HepG2 (cell line): ENCODE results near the gene SLBP. TPM values are rescaled to one million over a fixed set of nuclear protein-coding genes. Genes with fewer than 3 reads are reported as not detected.
A peak's percentile ranks its signal among the peaks of the same experiment; 100 is the strongest.

Experiments used
- CAMTA2 ChIP-seq: sonication (generic); formaldehyde crosslinking; IDR thresholded peaks from 2 replicates; pipeline ENCODE4 v1.4.0; 2020; ENCODE audit warnings: mild to moderate bottlenecking, missing genetic modification reagents, borderline replicate concordance
- CREBL2 ChIP-seq: sonication (generic); formaldehyde crosslinking; IDR thresholded peaks from 2 replicates; pipeline ENCODE4 v1.8.1; 2023; ENCODE audit warnings: missing genetic modification reagents, mild to moderate bottlenecking, borderline replicate concordance
- DMAP1 ChIP-seq: IDR thresholded peaks from 2 replicates; pipeline ENCODE4 v1.6.1; 2016
- ETV6 ChIP-seq: sonication (generic); formaldehyde crosslinking; conservative IDR thresholded peaks from 2 replicates; pipeline ENCODE4 v1.4.0; 2020; ENCODE audit warnings: missing genetic modification reagents
- FOXK2 ChIP-seq: fragments of 450-650 bp; IDR thresholded peaks from 2 replicates; pipeline ENCODE4 v1.6.1; 2016
- HDAC1 ChIP-seq: sonication (generic); formaldehyde crosslinking; IDR thresholded peaks from 2 replicates; pipeline ENCODE4 v1.5.1; 2020; ENCODE audit warnings: mild to moderate bottlenecking, missing genetic modification reagents
- HHEX ChIP-seq: IDR thresholded peaks from 2 replicates; pipeline ENCODE4 v1.6.1; 2016; ENCODE audit warnings: control low read depth
- MYNN ChIP-seq: sonication (generic); formaldehyde crosslinking; IDR thresholded peaks from 2 replicates; pipeline ENCODE4 v1.4.0; 2020; ENCODE audit warnings: mild to moderate bottlenecking, low read depth, missing genetic modification reagents
- NR2C2 ChIP-seq: sonication (generic); formaldehyde crosslinking; IDR thresholded peaks from 2 replicates; pipeline ENCODE4 v1.4.0; 2020; ENCODE audit warnings: missing genetic modification reagents, mild to moderate bottlenecking, moderate library complexity, borderline replicate concordance
- REPIN1 ChIP-seq: sonication (generic); formaldehyde crosslinking; IDR thresholded peaks from 2 replicates; pipeline ENCODE4 v1.8.0; 2022; ENCODE audit warnings: missing genetic modification reagents, low read depth, mild to moderate bottlenecking, borderline replicate concordance
- SIN3B ChIP-seq: fragments of 150-350 bp; IDR thresholded peaks from 2 replicates; pipeline ENCODE4 v1.6.1; 2014; ENCODE audit warnings: low read length
- SRF ChIP-seq: IDR thresholded peaks from 2 replicates; pipeline ENCODE4 v1.6.1; 2011; ENCODE audit warnings: mild to moderate bottlenecking, low read depth, low read length, moderate library complexity
- SRSF9 ChIP-seq: fragments of 200-400 bp; formaldehyde crosslinking; IDR thresholded peaks from 2 replicates; pipeline ENCODE4 v1.6.1; 2018; ENCODE audit warnings: borderline replicate concordance, mild to moderate bottlenecking, low read depth, low read length; ENCODE audit not compliant: insufficient read depth, poor library complexity, severe bottlenecking
- TARDBP ChIP-seq: sonication (generic); formaldehyde crosslinking; IDR thresholded peaks from 2 replicates; pipeline ENCODE4 v1.8.0; 2022; ENCODE audit warnings: mild to moderate bottlenecking, missing genetic modification reagents
- TMF1 ChIP-seq: sonication (generic); formaldehyde crosslinking; IDR thresholded peaks from 2 replicates; pipeline ENCODE4 v1.8.1; 2022; ENCODE audit warnings: low read depth, missing genetic modification reagents
- ZFP41 ChIP-seq: sonication (generic); formaldehyde crosslinking; IDR thresholded peaks from 2 replicates; pipeline ENCODE4 v1.4.0; 2020; ENCODE audit warnings: mild to moderate bottlenecking, missing genetic modification reagents, borderline replicate concordance
- ZNF207 ChIP-seq: fragments of 450-650 bp; IDR thresholded peaks from 2 replicates; pipeline ENCODE4 v1.6.1; 2016; ENCODE audit warnings: antibody characterized with exemption, borderline replicate concordance
- ZNF362 ChIP-seq: sonication (generic); formaldehyde crosslinking; IDR thresholded peaks from 2 replicates; pipeline ENCODE4 v1.4.0; 2020; ENCODE audit warnings: missing genetic modification reagents, mild to moderate bottlenecking, borderline replicate concordance
- ZNF615 ChIP-seq: sonication (generic); formaldehyde crosslinking; IDR thresholded peaks from 2 replicates; pipeline ENCODE4 v1.5.0; 2020; ENCODE audit warnings: mild to moderate bottlenecking, missing genetic modification reagents, borderline replicate concordance
- ZNF766 ChIP-seq: sonication (generic); formaldehyde crosslinking; IDR thresholded peaks from 2 replicates; pipeline ENCODE4 v1.5.0; 2020; ENCODE audit warnings: missing genetic modification reagents, borderline replicate concordance
- ZNF841 ChIP-seq: sonication (generic); formaldehyde crosslinking; IDR thresholded peaks from 2 replicates; pipeline ENCODE4 v1.8.1; 2023; ENCODE audit warnings: missing genetic modification reagents, borderline replicate concordance
- polyA plus RNA-seq, 8 experiments: library from polyadenylated mRNA; depleted of rRNA in 3 of 8; stranded (reverse) in 7 of 8; unstranded in 1 of 8; fragments of >200 nt; fragmentation: Illumina TruSeq in 4 of 8; extraction: Trizol in 4 of 8; gene quantifications; 2 replicates each; pipeline versions ENCODE4 v1.2.1 to v1.2.3, GENCODE V29; 2011 to 2016; ENCODE audit warnings: low read depth in 4 of 8, missing spikeins in 1 of 8, mixed read lengths in 1 of 8; ENCODE audit not compliant: insufficient read depth in 1 of 8
- total RNA-seq, 5 experiments: library from RNA; depleted of rRNA; stranded (reverse); fragments of >200 nt; fragmentation: Illumina TruSeq; extraction: Trizol; gene quantifications; 2 replicates each; pipeline ENCODE4 v1.2.3, GENCODE V29; 2016; ENCODE audit warnings: low read depth in 1 of 5
- TF ChIP-seq, protein P1 (sequence below): sonication (generic); formaldehyde crosslinking; IDR thresholded peaks from 2 replicates; pipeline ENCODE4 v1.4.0; 2020; ENCODE audit warnings: mild to moderate bottlenecking, missing genetic modification reagents
- TF ChIP-seq, protein P2 (sequence below): IDR thresholded peaks from 2 replicates; pipeline ENCODE4 v1.4.0; 2020; ENCODE audit warnings: mild to moderate bottlenecking, missing genetic modification reagents
- TF ChIP-seq, protein P3 (sequence below): sonication (generic); formaldehyde crosslinking; IDR thresholded peaks from 2 replicates; pipeline ENCODE4 v1.4.0; 2020; ENCODE audit warnings: missing genetic modification reagents; ENCODE audit errors: not compliant biosample characterization

Gene SLBP
- total and polyA plus RNA-seq, 2 of the 13 experiments (the other 11 are each of a cell fraction or from before 2014, with no cell fraction given) = 43.9 to 104 TPM

GRCh38 chr4:1746919-1747602 lies 34.9 kb upstream of the SLBP start (continued):
- TF ChIP-seq SRF (no peak), ZNF766 (peak; percentile 48; the same call in 1 of the 2 replicates), ZNF615 (CRISPR knock-in tag) (no peak), ZNF841 (CRISPR knock-in tag) (no peak), ETV6 (CRISPR knock-in tag) (no peak; the same call in 1 of the 2 replicates), NR2C2 (CRISPR knock-in tag) (peak; percentile 72), HHEX (no peak), ZFP41 (no peak), ZNF362 (CRISPR knock-in tag) (no peak), TMF1 (CRISPR knock-in tag) (no peak), MYNN (CRISPR knock-in tag) (no peak), CAMTA2 (CRISPR knock-in tag) (no peak), FOXK2 (peak; percentile 81), SRSF9 (no peak), HDAC1 (CRISPR knock-in tag) (peak; percentile 78), TARDBP (CRISPR knock-in tag) (0 out of 2 replicates have a peak, but pooled peaks have one; percentile 61), DMAP1 (CRISPR knock-in tag) (peak; percentile 35; the same call in 1 of the 2 replicates), SIN3B (no peak), CREBL2 (no peak), REPIN1 (CRISPR knock-in tag) (no peak), ZNF207 (no peak)
- TF ChIP-seq, protein P1, sequence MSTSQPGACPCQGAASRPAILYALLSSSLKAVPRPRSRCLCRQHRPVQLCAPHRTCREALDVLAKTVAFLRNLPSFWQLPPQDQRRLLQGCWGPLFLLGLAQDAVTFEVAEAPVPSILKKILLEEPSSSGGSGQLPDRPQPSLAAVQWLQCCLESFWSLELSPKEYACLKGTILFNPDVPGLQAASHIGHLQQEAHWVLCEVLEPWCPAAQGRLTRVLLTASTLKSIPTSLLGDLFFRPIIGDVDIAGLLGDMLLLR (CRISPR knock-in tag) = no peak; the same call in 1 of the 2 replicates
- TF ChIP-seq, protein P2, sequence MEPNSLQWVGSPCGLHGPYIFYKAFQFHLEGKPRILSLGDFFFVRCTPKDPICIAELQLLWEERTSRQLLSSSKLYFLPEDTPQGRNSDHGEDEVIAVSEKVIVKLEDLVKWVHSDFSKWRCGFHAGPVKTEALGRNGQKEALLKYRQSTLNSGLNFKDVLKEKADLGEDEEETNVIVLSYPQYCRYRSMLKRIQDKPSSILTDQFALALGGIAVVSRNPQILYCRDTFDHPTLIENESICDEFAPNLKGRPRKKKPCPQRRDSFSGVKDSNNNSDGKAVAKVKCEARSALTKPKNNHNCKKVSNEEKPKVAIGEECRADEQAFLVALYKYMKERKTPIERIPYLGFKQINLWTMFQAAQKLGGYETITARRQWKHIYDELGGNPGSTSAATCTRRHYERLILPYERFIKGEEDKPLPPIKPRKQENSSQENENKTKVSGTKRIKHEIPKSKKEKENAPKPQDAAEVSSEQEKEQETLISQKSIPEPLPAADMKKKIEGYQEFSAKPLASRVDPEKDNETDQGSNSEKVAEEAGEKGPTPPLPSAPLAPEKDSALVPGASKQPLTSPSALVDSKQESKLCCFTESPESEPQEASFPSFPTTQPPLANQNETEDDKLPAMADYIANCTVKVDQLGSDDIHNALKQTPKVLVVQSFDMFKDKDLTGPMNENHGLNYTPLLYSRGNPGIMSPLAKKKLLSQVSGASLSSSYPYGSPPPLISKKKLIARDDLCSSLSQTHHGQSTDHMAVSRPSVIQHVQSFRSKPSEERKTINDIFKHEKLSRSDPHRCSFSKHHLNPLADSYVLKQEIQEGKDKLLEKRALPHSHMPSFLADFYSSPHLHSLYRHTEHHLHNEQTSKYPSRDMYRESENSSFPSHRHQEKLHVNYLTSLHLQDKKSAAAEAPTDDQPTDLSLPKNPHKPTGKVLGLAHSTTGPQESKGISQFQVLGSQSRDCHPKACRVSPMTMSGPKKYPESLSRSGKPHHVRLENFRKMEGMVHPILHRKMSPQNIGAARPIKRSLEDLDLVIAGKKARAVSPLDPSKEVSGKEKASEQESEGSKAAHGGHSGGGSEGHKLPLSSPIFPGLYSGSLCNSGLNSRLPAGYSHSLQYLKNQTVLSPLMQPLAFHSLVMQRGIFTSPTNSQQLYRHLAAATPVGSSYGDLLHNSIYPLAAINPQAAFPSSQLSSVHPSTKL (CRISPR knock-in tag) = peak; percentile 70
- TF ChIP-seq, protein P3, sequence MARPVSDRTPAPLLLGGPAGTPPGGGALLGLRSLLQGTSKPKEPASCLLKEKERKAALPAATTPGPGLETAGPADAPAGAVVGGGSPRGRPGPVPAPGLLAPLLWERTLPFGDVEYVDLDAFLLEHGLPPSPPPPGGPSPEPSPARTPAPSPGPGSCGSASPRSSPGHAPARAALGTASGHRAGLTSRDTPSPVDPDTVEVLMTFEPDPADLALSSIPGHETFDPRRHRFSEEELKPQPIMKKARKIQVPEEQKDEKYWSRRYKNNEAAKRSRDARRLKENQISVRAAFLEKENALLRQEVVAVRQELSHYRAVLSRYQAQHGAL (CRISPR knock-in tag) = peak; percentile 81
